SK-N-DZ (cell line): ENCODE results near the gene LYPD6B.

ENCODE experiments used
- DNase-seq: peaks from one replicate; pipeline ENCODE4 v3.0.0-alpha.2; 2015; ENCODE audit warnings: low spot score

Gene LYPD6B

GRCh38 chr2:149009576-149010461 is 28.7 kb upstream of the LYPD6B start:
- DNase-seq, result no peak

GRCh38 chr2:149012545-149012944 is 26.0 kb upstream of the LYPD6B start:
- DNase-seq, result no peak

GRCh38 chr2:149015501-149015900 is 23.0 kb upstream of the LYPD6B start:
- DNase-seq, result no peak

- no peak for DNase-seq
Observed at GRCh38 chr2:149015926-149016563, 22.5 kb upstream of the LYPD6B start.

- DNase-seq, result peak; percentile 71
Observed at GRCh38 chr2:149017116-149017985, 21.1 kb upstream of the LYPD6B start.

GRCh38 chr2:149018981-149019380 is 19.5 kb upstream of the LYPD6B start:
- no peak for DNase-seq

- no peak for DNase-seq
Observed at GRCh38 chr2:149019768-149020167, 18.7 kb upstream of the LYPD6B start.

- DNase-seq, result no peak
Observed at GRCh38 chr2:149020432-149020851, 18.1 kb upstream of the LYPD6B start.

GRCh38 chr2:149021271-149021719 is 17.2 kb upstream of the LYPD6B start:
- no peak for DNase-seq

- no peak for DNase-seq
Observed at GRCh38 chr2:149021761-149022160, 16.7 kb upstream of the LYPD6B start.

- DNase-seq, result no peak
Observed at GRCh38 chr2:149023091-149023490, 15.4 kb upstream of the LYPD6B start.

- DNase-seq, result no peak
Observed at GRCh38 chr2:149027590-149028250, 10.8 kb upstream of the LYPD6B start.

GRCh38 chr2:149028377-149028776 is 10.1 kb upstream of the LYPD6B start:
- no peak for DNase-seq

GRCh38 chr2:149028891-149029290 is 9.6 kb upstream of the LYPD6B start:
- no peak for DNase-seq

GRCh38 chr2:149029307-149029965 is 9.1 kb upstream of the LYPD6B start:
- DNase-seq, result no peak

GRCh38 chr2:149031396-149031795 is 7.1 kb upstream of the LYPD6B start:
- DNase-seq, result no peak

GRCh38 chr2:149033716-149034115 is 4.8 kb upstream of the LYPD6B start:
- DNase-seq, result no peak

- DNase-seq, result no peak
Observed at GRCh38 chr2:149034406-149034805, 4.1 kb upstream of the LYPD6B start.

- DNase-seq, result no peak
Observed at GRCh38 chr2:149036507-149037293, 1.8 kb upstream of the LYPD6B start.

GRCh38 chr2:149037851-149038250 is 648 bp upstream of the LYPD6B start:
- DNase-seq, result peak; percentile 37
